Coronary artery (tissue), 2 donors: ENCODE data around the gene DNAI2.

Source experiments
- DNase-seq: peaks from one replicate; pipeline ENCODE4 v3.0.0-alpha.2; 2017; ENCODE audit warnings: low spot score
- H3K27ac ChIP-seq, 2 donors: fragments of 200-600 bp; sonication (generic); one replicate each; pipeline ENCODE4 v1.5.1; 2016 to 2019
- H3K4me3 ChIP-seq: fragments of 200-600 bp; sonication (generic); 2 replicates; pipeline ENCODE4 v1.5.1; 2016; ENCODE audit warnings: mild to moderate bottlenecking, moderate library complexity
- CTCF ChIP-seq: fragments of 200-600 bp; sonication (generic); IDR thresholded peaks from one replicate; pipeline ENCODE4 v1.5.1; 2019; ENCODE audit warnings: antibody characterized with exemption

DNAI2 gene

GRCh38 chr17:74337834-74338500, 63.9 kb downstream of the DNAI2 start:
- H3K4me3 ChIP-seq, result no peak overlapping the region
- H3K27ac ChIP-seq, result no peak overlapping the region
- TF ChIP-seq CTCF, result no peak
- DNase-seq, result no peak

- no peak for DNase-seq
- Histone ChIP-seq H3K4me3 (no peak overlapping the region), H3K27ac (no peak overlapping the region)
- no peak for TF ChIP-seq CTCF
Observed at GRCh38 chr17:74339537-74340195, 65.6 kb downstream of the DNAI2 start.

- no peak overlapping the region for H3K4me3 ChIP-seq
- H3K27ac ChIP-seq, result no peak overlapping the region
- no peak for DNase-seq
- TF ChIP-seq CTCF, result no peak
Observed at GRCh38 chr17:74340470-74341023, 66.5 kb downstream of the DNAI2 start.

GRCh38 chr17:74342224-74342623, 68.2 kb downstream of the DNAI2 start:
- Histone ChIP-seq H3K4me3 (no peak overlapping the region), H3K27ac (no peak overlapping the region)
- DNase-seq, result no peak
- TF ChIP-seq CTCF, result no peak

- TF ChIP-seq CTCF, result no peak
- H3K27ac ChIP-seq, result no peak overlapping the region
- H3K4me3 ChIP-seq, result no peak overlapping the region
- no peak for DNase-seq
Observed at GRCh38 chr17:74343121-74343520, 69.1 kb downstream of the DNAI2 start.

GRCh38 chr17:74343526-74344284, 69.7 kb downstream of the DNAI2 start:
- Histone ChIP-seq H3K4me3 (no peak overlapping the region), H3K27ac (no peak overlapping the region)
- no peak for TF ChIP-seq CTCF
- no peak for DNase-seq
